GM12878 (cell line): ENCODE data around the gene COL13A1. TPM values are rescaled to one million over a fixed set of nuclear protein-coding genes. Genes with fewer than 3 reads are reported as not detected.

ENCODE experiments used
- ATAC-seq: fragments of 200-7000 bp; cut with Tn5 transposase; 3 replicates; pipeline ENCODE4 v1.9.1; 2020; ENCODE audit warnings: mild to moderate bottlenecking, moderate library complexity
- BruUV-seq: library from RNA; stranded (reverse); fragments of 400-500 nt; replicated peaks from 2 replicates; lab custom pipeline; 2021; lab: Mats Ljungman, UMichigan
- CTCF ChIA-PET: fragments of 300-600 bp; sonication (Branson Sonifier 250); formaldehyde crosslinking; extraction: SDS; loops from one replicate; lab custom pipeline; 2021; ENCODE audit warnings: inconsistent platforms; lab: Yijun Ruan, JAX
- POLR2A ChIA-PET: fragments of 350-600 bp; formaldehyde crosslinking; extraction: SDS; loops from one replicate; lab custom pipeline; 2021; ENCODE audit warnings: inconsistent platforms; lab: Charles Lee
- RAD21 ChIA-PET: fragments of 300-600 bp; sonication (Branson Sonifier 250); formaldehyde crosslinking; loops from one replicate; lab custom pipeline; 2023; ENCODE audit warnings: antibody characterized with exemption; ENCODE audit not compliant: unreplicated experiment; lab: Charles Lee
- SMC1A ChIA-PET: fragments of 300-600 bp; sonication (Branson Sonifier 250); formaldehyde crosslinking; loops from one replicate; lab custom pipeline; 2023; ENCODE audit not compliant: unreplicated experiment, uncharacterized antibody; lab: Charles Lee
- DNase-seq: peaks from one replicate; pipeline ENCODE4 v3.0.0-alpha.2; 2011; ENCODE audit warnings: low read depth, low spot score
- FAIRE-seq: peaks from 3 replicates; lab custom pipeline; 2011; peaks lifted over from hg19 to GRCh38; lab: Jason Lieb, UNC
- H2AFZ ChIP-seq: 2 replicates; pipeline ENCODE4 v1.6.0; 2011; ENCODE audit warnings: low read depth, low read length, control low read depth; ENCODE audit not compliant: control insufficient read depth
- H3K27ac ChIP-seq: 2 replicates; pipeline ENCODE4 v1.5.1; 2011; ENCODE audit warnings: control low read depth; ENCODE audit not compliant: control insufficient read depth, insufficient read depth
- H3K27me3 ChIP-seq, 2 experiments: replicated peaks in 1 of 2; 2 replicates each; pipeline versions ENCODE4 v1.6.0 to v1.6.1; 2011; ENCODE audit warnings: low read length in 1 of 2; ENCODE audit not compliant: control insufficient read depth in 2 of 2, insufficient read depth in 2 of 2
- H3K36me3 ChIP-seq, 2 experiments: 2 replicates each; pipeline ENCODE4 v1.5.1; 2011; ENCODE audit warnings: low read length in 1 of 2; ENCODE audit not compliant: control insufficient read depth in 2 of 2, insufficient read depth in 2 of 2
- H3K4me1 ChIP-seq: 2 replicates; pipeline ENCODE4 v1.6.1; 2011; ENCODE audit warnings: mild to moderate bottlenecking, low read length, moderate library complexity, mixed read lengths; ENCODE audit not compliant: control insufficient read depth, insufficient read depth
- H3K4me2 ChIP-seq: 2 replicates; pipeline ENCODE4 v1.6.0; 2011; ENCODE audit warnings: control low read depth; ENCODE audit not compliant: control insufficient read depth, insufficient read depth
- H3K4me3 ChIP-seq: fragments of 200-600 bp; sonication (generic); 2 replicates; pipeline ENCODE4 v1.5.1; 2016
- H3K79me2 ChIP-seq: 2 replicates; pipeline ENCODE4 v1.6.0; 2011; ENCODE audit warnings: low read length; ENCODE audit not compliant: control insufficient read depth, insufficient read depth
- H3K9ac ChIP-seq: 2 replicates; pipeline ENCODE4 v1.8.0; 2011; ENCODE audit warnings: low read length, control low read depth, mixed read lengths; ENCODE audit not compliant: control insufficient read depth, insufficient read depth
- H3K9me3 ChIP-seq: replicated peaks from 3 replicates; pipeline ENCODE4 v1.5.1; 2011; ENCODE audit warnings: mild to moderate bottlenecking, low read length; ENCODE audit not compliant: control insufficient read depth, insufficient read depth
- H4K20me1 ChIP-seq: 2 replicates; pipeline ENCODE4 v1.6.0; 2011; ENCODE audit not compliant: control insufficient read depth, insufficient read depth
- BMI1 ChIP-seq: fragments of 450-650 bp; IDR thresholded peaks from 2 replicates; pipeline ENCODE4 v1.6.1; 2016; ENCODE audit warnings: mild to moderate bottlenecking, moderate library complexity, borderline replicate concordance
- CBX3 ChIP-seq: fragments of 200-600 bp; sonication (generic); IDR thresholded peaks from 2 replicates; pipeline ENCODE4 v1.6.1; 2016; ENCODE audit warnings: low read depth, borderline replicate concordance
- CBX5 ChIP-seq: sonication (generic); IDR thresholded peaks from 2 replicates; pipeline ENCODE4 v1.6.1; 2016; ENCODE audit warnings: low read depth, moderate library complexity, mild to moderate bottlenecking, inconsistent platforms
- EP300 ChIP-seq, 2 experiments: fragments of 150-350 bp in 1 of 2; IDR thresholded peaks; 2 replicates each; pipeline ENCODE4 v1.6.1; 2011 to 2012; ENCODE audit warnings: low read depth in 2 of 2, low read length in 2 of 2, borderline replicate concordance in 1 of 2, improper control_type of control experiment in 1 of 2, inconsistent platforms in 1 of 2; ENCODE audit not compliant: control insufficient read depth in 1 of 2
- FOXK2 ChIP-seq: fragments of 450-650 bp; IDR thresholded peaks from 2 replicates; pipeline ENCODE4 v1.6.1; 2017; ENCODE audit warnings: mild to moderate bottlenecking, moderate library complexity
- KAT2A ChIP-seq: conservative IDR thresholded peaks from 2 replicates; pipeline ENCODE4 v1.6.1; 2011; ENCODE audit warnings: low read depth, low read length; ENCODE audit not compliant: control insufficient read depth
- MEF2B ChIP-seq: fragments of 450-650 bp; IDR thresholded peaks from 2 replicates; pipeline ENCODE4 v1.6.1; 2018; ENCODE audit warnings: mild to moderate bottlenecking, moderate library complexity; ENCODE audit not compliant: partially characterized antibody, poor library complexity, severe bottlenecking
- RAD21 ChIP-seq: IDR thresholded peaks from 2 replicates; pipeline ENCODE4 v1.6.1; 2011; ENCODE audit warnings: mild to moderate bottlenecking, low read depth, low read length, moderate library complexity; ENCODE audit not compliant: insufficient read depth
- STAT1 ChIP-seq: fragments of 450-650 bp; conservative IDR thresholded peaks from 2 replicates; pipeline ENCODE4 v1.6.1; 2014; ENCODE audit warnings: antibody characterized with exemption, mild to moderate bottlenecking
- TARDBP ChIP-seq: IDR thresholded peaks from 2 replicates; pipeline ENCODE4 v1.6.1; 2016; ENCODE audit warnings: borderline replicate concordance
- TCF12 ChIP-seq: IDR thresholded peaks from 2 replicates; pipeline ENCODE4 v1.6.1; 2011; ENCODE audit warnings: low read depth, mild to moderate bottlenecking, low read length
- ZBED1 ChIP-seq: IDR thresholded peaks from 2 replicates; pipeline ENCODE4 v1.6.1; 2016; ENCODE audit warnings: borderline replicate concordance
- WGBS: methylation state at CpG from one replicate; pipeline ENCODE4 v1.1.6; 2016; ENCODE audit warnings: low lambda C conversion rate; ENCODE audit not compliant: insufficient replicate concordance, insufficient coverage; ENCODE audit errors: missing lambda C conversion rate; 5-methylcytosine and 5-hydroxymethylcytosine counted together
- in situ Hi-C: fragments of 300-500 bp; cut with MboI; formaldehyde crosslinking; loops from 9 replicates; pipeline ENCODE4 v1.14.3; 2018; ENCODE audit warnings: mixed read lengths
- intact Hi-C: fragments of 100-400 bp; cut with micrococcal nuclease; formaldehyde crosslinking; loops from one replicate; pipeline ENCODE4 v1.14.2; 2022; ENCODE audit not compliant: unreplicated experiment
- polyA plus RNA-seq, 11 experiments: library from polyadenylated mRNA; depleted of rRNA in 4 of 11; unstranded in 6 of 11; stranded (reverse) in 5 of 11; fragments of >200 nt; fragmentation: Nextera tagmentation in 4 of 11; fragmentation: Illumina TruSeq in 1 of 11; extraction: Ambion mirVana in 4 of 11; extraction: Trizol in 1 of 11; gene quantifications; 1 replicate in 1 of 11; 2 replicates in 10 of 11; pipeline versions ENCODE4 v1.2.1 to v1.2.3, GENCODE V29; 2011 to 2016; ENCODE audit warnings: inconsistent platforms in 2 of 11, missing spikeins in 2 of 11, low read depth in 1 of 11
- total RNA-seq, 4 experiments: library from RNA; depleted of rRNA in 3 of 4; stranded (reverse); fragments of >200 nt in 3 of 4; fragmentation: Illumina TruSeq in 1 of 4; extraction: Trizol in 1 of 4; gene quantifications; 2 replicates each; pipeline versions ENCODE4 v1.2.1 to v1.2.3, GENCODE V29; 2013 to 2021
- TF ChIP-seq, protein P1 (sequence below): fragments of 450-650 bp; formaldehyde crosslinking; IDR thresholded peaks from 2 replicates; pipeline ENCODE4 v1.4.0; 2020; ENCODE audit warnings: mild to moderate bottlenecking, moderate library complexity
- TF ChIP-seq, protein P2 (sequence below): fragments of 150-350 bp; IDR thresholded peaks from 2 replicates; pipeline ENCODE4 v1.6.1; 2016; ENCODE audit warnings: low read depth, low read length
- TF ChIP-seq, protein P3 (sequence below): fragments of 450-650 bp; IDR thresholded peaks from 2 replicates; pipeline ENCODE4 v1.6.1; 2017; ENCODE audit warnings: mild to moderate bottlenecking

Gene COL13A1
- total and polyA plus RNA-seq, 10 of the 15 experiments (the other 5 are each of a cell fraction or from before 2014, with no cell fraction given): 0.03 to 0.15 (median 0.05) TPM; not detected in 7

DNA sequence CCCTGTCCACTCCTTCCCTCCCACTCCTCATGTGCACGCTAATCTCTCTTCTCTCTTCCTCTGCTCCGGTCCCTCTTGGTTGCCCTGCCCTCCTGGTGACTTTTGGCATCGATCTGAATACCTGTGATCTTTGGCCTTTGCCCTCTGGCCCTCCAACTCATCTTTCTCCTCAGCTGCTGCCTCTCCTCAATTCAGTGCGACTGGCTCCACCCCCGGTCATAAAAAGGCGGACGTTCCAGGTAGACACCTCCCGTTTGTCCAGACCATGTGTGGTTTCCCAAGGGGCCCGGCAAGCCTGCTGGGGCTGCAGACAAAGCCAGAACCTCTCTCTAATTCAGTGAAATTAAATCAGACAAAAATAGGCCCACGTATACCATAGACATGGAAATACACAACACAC, 96.8 kb downstream of the COL13A1 start:
- no peaks in the 10 kb centered on the region for H3K9me3 ChIP-seq
- 39% methylated on average over 9 of the region's 10 CpGs for WGBS
- BruUV-seq: no TSS peak

More for the DNA sequence above, 96.8 kb downstream of the COL13A1 start:
- no peak overlapping the region for H3K4me2 ChIP-seq
- no peak overlapping the region for H3K9ac ChIP-seq
- POLR2A ChIA-PET: no interaction called here
- DNase-seq: no peak
- no peak overlapping the region for H3K27ac ChIP-seq
- FAIRE-seq: no peak
- no peaks in the 10 kb centered on the region for H3K79me2 ChIP-seq
- RAD21 ChIA-PET: no interaction called here
- in situ Hi-C loops: no loop called here
- peaks cover 0 to 1% of the 10 kb centered on the region in 2 experiments; a peak in 2 of 4 replicates for H3K27me3 ChIP-seq
- ATAC-seq: no peak
- SMC1A ChIA-PET: no interaction called here
- H2AFZ ChIP-seq: no peak overlapping the region
- TF ChIP-seq, protein P1, sequence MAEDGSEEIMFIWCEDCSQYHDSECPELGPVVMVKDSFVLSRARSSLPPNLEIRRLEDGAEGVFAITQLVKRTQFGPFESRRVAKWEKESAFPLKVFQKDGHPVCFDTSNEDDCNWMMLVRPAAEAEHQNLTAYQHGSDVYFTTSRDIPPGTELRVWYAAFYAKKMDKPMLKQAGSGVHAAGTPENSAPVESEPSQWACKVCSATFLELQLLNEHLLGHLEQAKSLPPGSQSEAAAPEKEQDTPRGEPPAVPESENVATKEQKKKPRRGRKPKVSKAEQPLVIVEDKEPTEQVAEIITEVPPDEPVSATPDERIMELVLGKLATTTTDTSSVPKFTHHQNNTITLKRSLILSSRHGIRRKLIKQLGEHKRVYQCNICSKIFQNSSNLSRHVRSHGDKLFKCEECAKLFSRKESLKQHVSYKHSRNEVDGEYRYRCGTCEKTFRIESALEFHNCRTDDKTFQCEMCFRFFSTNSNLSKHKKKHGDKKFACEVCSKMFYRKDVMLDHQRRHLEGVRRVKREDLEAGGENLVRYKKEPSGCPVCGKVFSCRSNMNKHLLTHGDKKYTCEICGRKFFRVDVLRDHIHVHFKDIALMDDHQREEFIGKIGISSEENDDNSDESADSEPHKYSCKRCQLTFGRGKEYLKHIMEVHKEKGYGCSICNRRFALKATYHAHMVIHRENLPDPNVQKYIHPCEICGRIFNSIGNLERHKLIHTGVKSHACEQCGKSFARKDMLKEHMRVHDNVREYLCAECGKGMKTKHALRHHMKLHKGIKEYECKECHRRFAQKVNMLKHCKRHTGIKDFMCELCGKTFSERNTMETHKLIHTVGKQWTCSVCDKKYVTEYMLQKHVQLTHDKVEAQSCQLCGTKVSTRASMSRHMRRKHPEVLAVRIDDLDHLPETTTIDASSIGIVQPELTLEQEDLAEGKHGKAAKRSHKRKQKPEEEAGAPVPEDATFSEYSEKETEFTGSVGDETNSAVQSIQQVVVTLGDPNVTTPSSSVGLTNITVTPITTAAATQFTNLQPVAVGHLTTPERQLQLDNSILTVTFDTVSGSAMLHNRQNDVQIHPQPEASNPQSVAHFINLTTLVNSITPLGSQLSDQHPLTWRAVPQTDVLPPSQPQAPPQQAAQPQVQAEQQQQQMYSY: no peak
- no peak for TF ChIP-seq RAD21
- TF ChIP-seq EP300 (IDR thresholded peaks at IDR 0.05; ENCODE audit: borderline replicate concordance in 1 of 2, control insufficient read depth in 1 of 2, low read depth in 2 of 2, low read length in 2 of 2): no peak
- TF ChIP-seq CBX5: no peak
- no peak for TF ChIP-seq FOXK2
- TF ChIP-seq ZBED1: no peak
- TF ChIP-seq, protein P2, sequence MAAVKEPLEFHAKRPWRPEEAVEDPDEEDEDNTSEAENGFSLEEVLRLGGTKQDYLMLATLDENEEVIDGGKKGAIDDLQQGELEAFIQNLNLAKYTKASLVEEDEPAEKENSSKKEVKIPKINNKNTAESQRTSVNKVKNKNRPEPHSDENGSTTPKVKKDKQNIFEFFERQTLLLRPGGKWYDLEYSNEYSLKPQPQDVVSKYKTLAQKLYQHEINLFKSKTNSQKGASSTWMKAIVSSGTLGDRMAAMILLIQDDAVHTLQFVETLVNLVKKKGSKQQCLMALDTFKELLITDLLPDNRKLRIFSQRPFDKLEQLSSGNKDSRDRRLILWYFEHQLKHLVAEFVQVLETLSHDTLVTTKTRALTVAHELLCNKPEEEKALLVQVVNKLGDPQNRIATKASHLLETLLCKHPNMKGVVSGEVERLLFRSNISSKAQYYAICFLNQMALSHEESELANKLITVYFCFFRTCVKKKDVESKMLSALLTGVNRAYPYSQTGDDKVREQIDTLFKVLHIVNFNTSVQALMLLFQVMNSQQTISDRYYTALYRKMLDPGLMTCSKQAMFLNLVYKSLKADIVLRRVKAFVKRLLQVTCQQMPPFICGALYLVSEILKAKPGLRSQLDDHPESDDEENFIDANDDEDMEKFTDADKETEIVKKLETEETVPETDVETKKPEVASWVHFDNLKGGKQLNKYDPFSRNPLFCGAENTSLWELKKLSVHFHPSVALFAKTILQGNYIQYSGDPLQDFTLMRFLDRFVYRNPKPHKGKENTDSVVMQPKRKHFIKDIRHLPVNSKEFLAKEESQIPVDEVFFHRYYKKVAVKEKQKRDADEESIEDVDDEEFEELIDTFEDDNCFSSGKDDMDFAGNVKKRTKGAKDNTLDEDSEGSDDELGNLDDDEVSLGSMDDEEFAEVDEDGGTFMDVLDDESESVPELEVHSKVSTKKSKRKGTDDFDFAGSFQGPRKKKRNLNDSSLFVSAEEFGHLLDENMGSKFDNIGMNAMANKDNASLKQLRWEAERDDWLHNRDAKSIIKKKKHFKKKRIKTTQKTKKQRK: no peak
- TF ChIP-seq, protein P3, sequence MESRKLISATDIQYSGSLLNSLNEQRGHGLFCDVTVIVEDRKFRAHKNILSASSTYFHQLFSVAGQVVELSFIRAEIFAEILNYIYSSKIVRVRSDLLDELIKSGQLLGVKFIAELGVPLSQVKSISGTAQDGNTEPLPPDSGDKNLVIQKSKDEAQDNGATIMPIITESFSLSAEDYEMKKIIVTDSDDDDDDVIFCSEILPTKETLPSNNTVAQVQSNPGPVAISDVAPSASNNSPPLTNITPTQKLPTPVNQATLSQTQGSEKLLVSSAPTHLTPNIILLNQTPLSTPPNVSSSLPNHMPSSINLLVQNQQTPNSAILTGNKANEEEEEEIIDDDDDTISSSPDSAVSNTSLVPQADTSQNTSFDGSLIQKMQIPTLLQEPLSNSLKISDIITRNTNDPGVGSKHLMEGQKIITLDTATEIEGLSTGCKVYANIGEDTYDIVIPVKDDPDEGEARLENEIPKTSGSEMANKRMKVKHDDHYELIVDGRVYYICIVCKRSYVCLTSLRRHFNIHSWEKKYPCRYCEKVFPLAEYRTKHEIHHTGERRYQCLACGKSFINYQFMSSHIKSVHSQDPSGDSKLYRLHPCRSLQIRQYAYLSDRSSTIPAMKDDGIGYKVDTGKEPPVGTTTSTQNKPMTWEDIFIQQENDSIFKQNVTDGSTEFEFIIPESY: no peak
- no peak for TF ChIP-seq STAT1
- TF ChIP-seq TARDBP: no peak
- TF ChIP-seq CBX3: no peak
- TF ChIP-seq MEF2B: no peak
- no peak for TF ChIP-seq TCF12
- TF ChIP-seq KAT2A: no peak
- TF ChIP-seq BMI1: no peak
- intact Hi-C loops: no loop called here
- H3K4me1 ChIP-seq: no peaks in the 10 kb centered on the region
- H3K4me3 ChIP-seq: no peak overlapping the region
- H3K36me3 ChIP-seq: no peaks in the 10 kb centered on the region
- CTCF ChIA-PET: interaction anchor here (3.7 kb wide), 1 partner anchor 16 kb away, joined by 19 read pairs; no protein-coding TSS in a partner anchor
- H4K20me1 ChIP-seq: 0 out of 2 replicates have a peak, but pooled peaks cover 3% of the 10 kb centered on the region
